A549 (cell line): ENCODE data around the gene PRR13. TPM values are rescaled to one million over a fixed set of nuclear protein-coding genes. Genes with fewer than 3 reads are reported as not detected.
"Not testable (repeated sequence)": the region's sequence is repeated elsewhere in the genome, so short reads cannot be mapped to it uniquely, and the experiment has no call there.

Experiments
- ATAC-seq, 2 experiments: fragments of 200-7000 bp in 1 of 2; fragments of >200 bp in 1 of 2; cut with Nextera tagmentation in 1 of 2; cut with Tn5 transposase in 1 of 2; 3 replicates each; pipeline versions ENCODE4 v1.8.0 to v1.9.1; 2018 to 2020; ENCODE audit warnings: mild to moderate bottlenecking in 1 of 2, moderate library complexity in 1 of 2
- CTCF ChIA-PET: fragments of 300-600 bp; sonication (Branson Sonifier 250); formaldehyde crosslinking; extraction: SDS; loops from one replicate; lab custom pipeline; 2021; ENCODE audit warnings: antibody characterized with exemption, inconsistent platforms; lab: Yijun Ruan, JAX
- POLR2A ChIA-PET: fragments of 350-600 bp; formaldehyde crosslinking; extraction: SDS; loops from one replicate; lab custom pipeline; 2021; ENCODE audit warnings: antibody characterized with exemption, inconsistent platforms; lab: Yijun Ruan, JAX
- DNase-seq, 2 experiments: peaks; one replicate each; pipeline versions ENCODE4 v3.0.0 to v3.0.0-alpha.2; 2011 to 2016; ENCODE audit warnings: low read depth in 1 of 2, low spot score in 1 of 2
- FAIRE-seq: peaks from 2 replicates; lab custom pipeline; 2011; peaks lifted over from hg19 to GRCh38; lab: Jason Lieb, UNC
- H3K27ac ChIP-seq, 2 experiments: fragments of >200 bp; sonication (Bioruptor Twin); formaldehyde crosslinking; 3 replicates each; pipeline ENCODE4 v1.5.1; 2016 to 2017
- H3K4me1 ChIP-seq: fragments of >200 bp; sonication (Bioruptor Twin); formaldehyde crosslinking; 3 replicates; pipeline ENCODE4 v1.6.1; 2016
- H3K4me2 ChIP-seq: fragments of >200 bp; sonication (Bioruptor Twin); formaldehyde crosslinking; 3 replicates; pipeline ENCODE4 v1.6.1; 2016
- H3K4me3 ChIP-seq: fragments of >200 bp; sonication (Bioruptor Twin); formaldehyde crosslinking; 3 replicates; pipeline ENCODE4 v1.5.1; 2016
- H3K9me3 ChIP-seq: fragments of >200 bp; sonication (Bioruptor Twin); formaldehyde crosslinking; 3 replicates; pipeline ENCODE4 v1.6.1; 2016
- BCL3 ChIP-seq: fragments of >200 bp; sonication (Bioruptor Twin); formaldehyde crosslinking; IDR thresholded peaks from 3 replicates; pipeline ENCODE4 v1.6.1; 2016
- CEBPB ChIP-seq, 2 experiments: fragments of >200 bp in 1 of 2; sonication (Bioruptor Twin) in 1 of 2; formaldehyde crosslinking in 1 of 2; IDR thresholded peaks; 2 replicates each; pipeline ENCODE4 v1.6.1; 2012 to 2016
- ELK1 ChIP-seq: fragments of 150-350 bp; IDR thresholded peaks from 2 replicates; pipeline ENCODE4 v1.6.1; 2014; ENCODE audit warnings: low read depth, mild to moderate bottlenecking, low read length
- EP300 ChIP-seq, 2 experiments: fragments of >200 bp; sonication (Bioruptor Twin); formaldehyde crosslinking; IDR thresholded peaks; 2 replicates in 1 of 2; 3 replicates in 1 of 2; pipeline ENCODE4 v1.6.1; 2016 to 2017
- ESRRA ChIP-seq: fragments of 150-350 bp; IDR thresholded peaks from 2 replicates; pipeline ENCODE4 v1.6.1; 2014; ENCODE audit warnings: mild to moderate bottlenecking, low read length, borderline replicate concordance
- GATA3 ChIP-seq: IDR thresholded peaks from 2 replicates; pipeline ENCODE4 v1.6.1; 2012; ENCODE audit warnings: borderline replicate concordance
- HOXA7 ChIP-seq: fragments of 250-450 bp; sonication (Bioruptor Pico); IDR thresholded peaks from 2 replicates; pipeline ENCODE4 v1.5.0; 2020; ENCODE audit warnings: mild to moderate bottlenecking, moderate library complexity
- HOXB13 ChIP-seq: fragments of 250-450 bp; sonication (Bioruptor Pico); IDR thresholded peaks from 2 replicates; pipeline ENCODE4 v1.5.0; 2020; ENCODE audit warnings: low read depth, mild to moderate bottlenecking, moderate library complexity
- JUN ChIP-seq, 2 experiments: fragments of >200 bp; sonication (Bioruptor Twin); formaldehyde crosslinking; IDR thresholded peaks; 2 replicates in 1 of 2; 3 replicates in 1 of 2; pipeline ENCODE4 v1.6.1; 2016 to 2017
- KDM5A ChIP-seq: fragments of 200-600 bp; sonication (generic); IDR thresholded peaks from 2 replicates; pipeline ENCODE4 v1.6.1; 2016; ENCODE audit warnings: antibody characterized with exemption, mild to moderate bottlenecking
- MAFK ChIP-seq: fragments of 450-650 bp; IDR thresholded peaks from 2 replicates; pipeline ENCODE4 v1.6.1; 2014; ENCODE audit not compliant: partially characterized antibody
- MAX ChIP-seq: IDR thresholded peaks from 2 replicates; pipeline ENCODE4 v1.6.1; 2012
- MAZ ChIP-seq: fragments of 150-350 bp; IDR thresholded peaks from 2 replicates; pipeline ENCODE4 v1.6.1; 2014; ENCODE audit warnings: antibody characterized with exemption, low read depth, low read length, borderline replicate concordance
- MYC ChIP-seq: IDR thresholded peaks from 2 replicates; pipeline ENCODE4 v1.6.1; 2012; ENCODE audit warnings: mild to moderate bottlenecking, inconsistent platforms, low read length, improper control_type of control experiment, borderline replicate concordance
- NFE2L2 ChIP-seq: fragments of 150-350 bp; conservative IDR thresholded peaks from 2 replicates; pipeline ENCODE4 v1.6.1; 2014; ENCODE audit warnings: low read length
- NR3C1 ChIP-seq: fragments of >200 bp; sonication (Bioruptor Twin); formaldehyde crosslinking; IDR thresholded peaks from 3 replicates; pipeline ENCODE4 v1.6.1; 2017
- PBX3 ChIP-seq: IDR thresholded peaks from 2 replicates; pipeline ENCODE4 v1.6.1; 2012
- POLR2A ChIP-seq: IDR thresholded peaks from 2 replicates; pipeline ENCODE4 v1.6.1; 2012; ENCODE audit warnings: mild to moderate bottlenecking, low read length
- POLR2AphosphoS2 ChIP-seq: conservative IDR thresholded peaks from 2 replicates; pipeline ENCODE4 v1.6.1; 2012; ENCODE audit warnings: low read length, improper control_type of control experiment, inconsistent platforms
- RAD21 ChIP-seq, 2 experiments: fragments of >200 bp in 1 of 2; sonication (Bioruptor Twin) in 1 of 2; formaldehyde crosslinking in 1 of 2; IDR thresholded peaks in 1 of 2; conservative IDR thresholded peaks in 1 of 2; 2 replicates in 1 of 2; 3 replicates in 1 of 2; pipeline ENCODE4 v1.6.1; 2012 to 2018; ENCODE audit warnings: inconsistent platforms in 1 of 2
- RCOR1 ChIP-seq: fragments of 150-350 bp; IDR thresholded peaks from 2 replicates; pipeline ENCODE4 v1.6.1; 2014; ENCODE audit warnings: antibody characterized with exemption, low read length, low read depth
- RNF2 ChIP-seq: fragments of 200-600 bp; sonication (generic); IDR thresholded peaks from 2 replicates; pipeline ENCODE4 v1.6.1; 2016; ENCODE audit warnings: low read depth, mild to moderate bottlenecking, antibody characterized with exemption, moderate library complexity, borderline replicate concordance
- SREBF2 ChIP-seq: fragments of 450-650 bp; IDR thresholded peaks from 2 replicates; pipeline ENCODE4 v1.6.1; 2014; ENCODE audit warnings: mild to moderate bottlenecking, moderate library complexity
- USF2 ChIP-seq: fragments of 450-650 bp; IDR thresholded peaks from 2 replicates; pipeline ENCODE4 v1.6.1; 2014; ENCODE audit warnings: antibody characterized with exemption
- ZSCAN20 ChIP-seq: fragments of 250-450 bp; sonication (Bioruptor Pico); IDR thresholded peaks from 2 replicates; pipeline ENCODE4 v1.8.0; 2022; ENCODE audit warnings: mild to moderate bottlenecking, moderate library complexity
- WGBS: methylation state at CpG from one replicate; pipeline ENCODE4 v1.1.6; 2017; ENCODE audit errors: missing lambda C conversion rate; 5-methylcytosine and 5-hydroxymethylcytosine counted together
- polyA plus RNA-seq, 4 experiments: library from polyadenylated mRNA; depleted of rRNA in 3 of 4; stranded (reverse); fragments of >200 nt; fragmentation: RNase III in 1 of 4; extraction: RNeasy Plus Mini Kit Qiagen cat#74134 plus additional on column Dnase treatment in 1 of 4; gene quantifications; 2 replicates in 3 of 4; 3 replicates in 1 of 4; pipeline ENCODE4 v1.2.3, GENCODE V29; 2011 to 2017

PRR13 gene
- polyA plus RNA-seq, 2 of the 4 experiments (the other 2 are of a cell fraction) = 203 to 221 TPM

- not testable (repeated sequence) for H3K27ac ChIP-seq, H3K9me3 ChIP-seq, FAIRE-seq, DNase-seq, ATAC-seq, H3K4me3 ChIP-seq, H3K4me2 ChIP-seq
- TF ChIP-seq JUN (IDR thresholded peaks at IDR 0.05) = 0 out of 5 replicates have a peak, but pooled peaks of 1 of the 2 experiments have one; percentile 32
- ChIA-PET POLR2A (interaction anchor here (0.8 to 1.1 kb wide), 4 partner anchors 18 to 96 kb away, joined by 3 read pairs; partner anchors contain the start of gene AAAS), CTCF (interaction anchor here (0.8 to 2.8 kb wide), 11 partner anchors 8 to 96 kb away, joined by 3 to 21 read pairs (median 5); partner anchors contain the start of gene AAAS)
- 97% methylated on average over 9 of the region's 9 CpGs for WGBS
- H3K4me1 ChIP-seq = peaks cover 42% of the 10 kb centered on the region
Measured at GRCh38 chr12:53417291-53417816, 24.2 kb upstream of the PRR13 start.

- 0 out of 3 replicates have a peak overlapping the region, but pooled peaks have one; percentile 12 for H3K4me2 ChIP-seq
- peak overlapping the region in 1 of 2 experiments; percentile 1; a peak in 1 of 6 replicates for H3K27ac ChIP-seq
- ATAC-seq = no peak
- 97% methylated on average over 3 of the region's 3 CpGs for WGBS
- no peak for FAIRE-seq
- CTCF ChIA-PET = interaction anchor here (1.2 to 2.8 kb wide), 5 partner anchors 23 to 97 kb away, joined by 3 to 21 read pairs (median 15); partner anchors contain the start of gene AAAS
- H3K4me3 ChIP-seq = no peak overlapping the region
- TF ChIP-seq POLR2A (no peak), RCOR1 (no peak), HOXA7 (no peak), MYC (no peak), MAX (no peak), POLR2AphosphoS2 (no peak), NR3C1 (no peak)
- POLR2A ChIA-PET = interaction anchor here (0.6 to 1.1 kb wide), 5 partner anchors 39 to 97 kb away, joined by 3 to 4 read pairs (median 4); partner anchors contain the start of genes AAAS and TARBP2
- no peaks in the 10 kb centered on the region for H3K9me3 ChIP-seq
- peaks cover 36% of the 10 kb centered on the region for H3K4me1 ChIP-seq
- DNase-seq = no peak
Measured at GRCh38 chr12:53418221-53418620, 23.3 kb upstream of the PRR13 start.

- no peak for DNase-seq
- WGBS = 88% methylated on average over 2 of the region's 2 CpGs
- FAIRE-seq = no peak
Measured at GRCh38 chr12:53419756-53420155, 21.8 kb upstream of the PRR13 start.

GRCh38 chr12:53422247-53422646 is 19.3 kb upstream of the PRR13 start:
- ChIA-PET CTCF (interaction anchor here (0.7 to 16.7 kb wide), 22 partner anchors 9 to 120 kb away, joined by 3 to 408 read pairs (median 9); partner anchors contain the start of genes AAAS, PRR13, SP1 and TARBP2), POLR2A (interaction anchor here (0.7 kb wide), 1 partner anchor 13 kb away, joined by 5 read pairs; no protein-coding TSS in a partner anchor)
- not testable (repeated sequence) for ATAC-seq, H3K4me3 ChIP-seq, H3K4me2 ChIP-seq, DNase-seq, H3K27ac ChIP-seq, H3K9me3 ChIP-seq, FAIRE-seq
- H3K4me1 ChIP-seq = peaks cover 31% of the 10 kb centered on the region
- 73% methylated on average over 12 of the region's 12 CpGs for whole genome bisulfite sequencing

More at GRCh38 chr12:53419756-53420155, 21.8 kb upstream of the PRR13 start:
- ChIA-PET CTCF (interaction anchor here (2.0 to 16.7 kb wide), 7 partner anchors 12 to 93 kb away, joined by 8 to 408 read pairs (median 23); partner anchors contain the start of genes AAAS, SP1 and SP7), POLR2A (no interaction called here)
- Histone ChIP-seq H3K27ac (peak overlapping the region; percentile 82 to 87), H3K4me3 (no peak overlapping the region), H3K4me1 (peaks cover 36% of the 10 kb centered on the region), H3K9me3 (no peaks in the 10 kb centered on the region), H3K4me2 (peak overlapping the region; percentile 94)
- ATAC-seq = no peak
- TF ChIP-seq MAX (no peak), RAD21 (conservative IDR thresholded peaks at IDR 0.05 in 1 of 2, IDR thresholded peaks at IDR 0.05 in 1 of 2) (no peak), GATA3 (no peak), NFE2L2 (no peak), ESRRA (no peak), MAFK (no peak), RNF2 (no peak), ZSCAN20 (no peak), MAZ (no peak), BCL3 (no peak), SREBF2 (no peak), CEBPB (IDR thresholded peaks at IDR 0.05) (no peak), KDM5A (no peak), USF2 (no peak), HOXB13 (no peak), EP300 (IDR thresholded peaks at IDR 0.05) (no peak), ELK1 (no peak), PBX3 (no peak)
